Memory B cell (primary cell): ENCODE results near the gene REEP2.
A peak's percentile ranks its signal among the peaks of the same experiment; 100 is the strongest.

Experiments
- ATAC-seq: fragments of 150-1000 bp; cut with Tn5 transposase; 2 replicates; pipeline ENCODE4 v1.10.0; 2021; ENCODE audit warnings: low read depth, mild to moderate bottlenecking, moderate library complexity
- DNase-seq, 2 donors: peaks; one replicate each; pipeline ENCODE4 v3.0.0; 2022; ENCODE audit warnings: low spot score in 2 of 2
- H3K27ac Mint-ChIP-seq: one replicate; pipeline ENCODE4 v1.8.0; 2022; ENCODE audit warnings: mild to moderate bottlenecking, moderate library complexity, mixed read lengths
- H3K27me3 Mint-ChIP-seq: one replicate; pipeline ENCODE4 v1.8.0; 2022; ENCODE audit warnings: mixed read lengths
- H3K36me3 Mint-ChIP-seq: one replicate; pipeline ENCODE4 v1.8.0; 2022; ENCODE audit warnings: mild to moderate bottlenecking, mixed read lengths
- H3K4me1 Mint-ChIP-seq: one replicate; pipeline ENCODE4 v1.8.0; 2022; ENCODE audit warnings: mixed read lengths
- H3K4me3 Mint-ChIP-seq: one replicate; pipeline ENCODE4 v1.8.0; 2022; ENCODE audit warnings: mild to moderate bottlenecking, moderate library complexity, mixed read lengths
- H3K9me3 Mint-ChIP-seq: one replicate; pipeline ENCODE4 v1.8.0; 2022; ENCODE audit warnings: mixed read lengths

The REEP2 gene

GRCh38 chr5:138455232-138455930 lies 16.5 kb downstream of the REEP2 start:
- H3K4me1 Mint-ChIP-seq = peaks cover 12% of the 10 kb centered on the region
- no peaks in the 10 kb centered on the region for H3K36me3 Mint-ChIP-seq
- DNase-seq (no peak), ATAC-seq (no peak)
- no peaks in the 10 kb centered on the region for H3K9me3 Mint-ChIP-seq
- peaks cover 1% of the 10 kb centered on the region for H3K27me3 Mint-ChIP-seq
- no peak overlapping the region for H3K27ac Mint-ChIP-seq
- H3K4me3 Mint-ChIP-seq = no peak overlapping the region

GRCh38 chr5:138457531-138458275 lies 18.8 kb downstream of the REEP2 start:
- no peaks in the 10 kb centered on the region for H3K27me3 Mint-ChIP-seq
- no peaks in the 10 kb centered on the region for H3K36me3 Mint-ChIP-seq
- ATAC-seq = no peak
- no peaks in the 10 kb centered on the region for H3K9me3 Mint-ChIP-seq
- no peak overlapping the region for H3K4me3 Mint-ChIP-seq
- peaks cover 19% of the 10 kb centered on the region for H3K4me1 Mint-ChIP-seq
- DNase-seq = no peak
- H3K27ac Mint-ChIP-seq = no peak overlapping the region

GRCh38 chr5:138458384-138458783 lies 19.5 kb downstream of the REEP2 start:
- Mint-ChIP-seq H3K4me1 (peaks cover 19% of the 10 kb centered on the region), H3K9me3 (no peaks in the 10 kb centered on the region), H3K27ac (no peak overlapping the region), H3K36me3 (no peaks in the 10 kb centered on the region), H3K4me3 (no peak overlapping the region), H3K27me3 (no peaks in the 10 kb centered on the region)
- ATAC-seq (no peak), DNase-seq (no peak)

GRCh38 chr5:138458856-138459255 lies 20.0 kb downstream of the REEP2 start:
- Mint-ChIP-seq H3K9me3 (no peaks in the 10 kb centered on the region), H3K36me3 (no peaks in the 10 kb centered on the region), H3K4me3 (peak overlapping the region; percentile 55), H3K4me1 (peaks cover 19% of the 10 kb centered on the region), H3K27me3 (no peaks in the 10 kb centered on the region), H3K27ac (peak overlapping the region; percentile 93)
- ATAC-seq (no peak), DNase-seq (no peak)

GRCh38 chr5:138459311-138459933 lies 20.6 kb downstream of the REEP2 start:
- no peaks in the 10 kb centered on the region for H3K36me3 Mint-ChIP-seq
- H3K9me3 Mint-ChIP-seq = no peaks in the 10 kb centered on the region
- H3K27ac Mint-ChIP-seq = peak overlapping the region; percentile 93
- ATAC-seq (peak; percentile 50), DNase-seq (peak; percentile 45 to 47)
- peak overlapping the region; percentile 55 for H3K4me3 Mint-ChIP-seq
- H3K27me3 Mint-ChIP-seq = no peaks in the 10 kb centered on the region
- H3K4me1 Mint-ChIP-seq = peaks cover 19% of the 10 kb centered on the region

- H3K36me3 Mint-ChIP-seq = no peaks in the 10 kb centered on the region
- ATAC-seq (no peak), DNase-seq (no peak)
- no peak overlapping the region for H3K27ac Mint-ChIP-seq
- no peaks in the 10 kb centered on the region for H3K9me3 Mint-ChIP-seq
- no peak overlapping the region for H3K4me3 Mint-ChIP-seq
- H3K27me3 Mint-ChIP-seq = no peaks in the 10 kb centered on the region
- peaks cover 19% of the 10 kb centered on the region for H3K4me1 Mint-ChIP-seq
Measured at GRCh38 chr5:138460032-138460693, 21.3 kb downstream of the REEP2 start.

- H3K36me3 Mint-ChIP-seq = no peaks in the 10 kb centered on the region
- no peaks in the 10 kb centered on the region for H3K9me3 Mint-ChIP-seq
- H3K27me3 Mint-ChIP-seq = no peaks in the 10 kb centered on the region
- no peak overlapping the region for H3K4me3 Mint-ChIP-seq
- no peak overlapping the region for H3K27ac Mint-ChIP-seq
- ATAC-seq (no peak), DNase-seq (no peak)
- peaks cover 20% of the 10 kb centered on the region for H3K4me1 Mint-ChIP-seq
Measured at GRCh38 chr5:138461343-138462125, 22.7 kb downstream of the REEP2 start.

- Mint-ChIP-seq H3K4me1 (peaks cover 36% of the 10 kb centered on the region), H3K4me3 (peak overlapping the region; percentile 92), H3K9me3 (no peaks in the 10 kb centered on the region), H3K27ac (peak overlapping the region; percentile 94), H3K36me3 (peaks cover 17% of the 10 kb centered on the region), H3K27me3 (no peaks in the 10 kb centered on the region)
- ATAC-seq = no peak
- no peak for DNase-seq
Measured at GRCh38 chr5:138463419-138464007, 24.7 kb downstream of the REEP2 start.

- H3K4me3 Mint-ChIP-seq = peak overlapping the region; percentile 92
- H3K27me3 Mint-ChIP-seq = no peaks in the 10 kb centered on the region
- peak; percentile 93 to 94 for DNase-seq
- peak overlapping the region; percentile 94 for H3K27ac Mint-ChIP-seq
- ATAC-seq = peak; percentile 63
- peaks cover 34% of the 10 kb centered on the region for H3K4me1 Mint-ChIP-seq
- peaks cover 17% of the 10 kb centered on the region for H3K36me3 Mint-ChIP-seq
- H3K9me3 Mint-ChIP-seq = no peaks in the 10 kb centered on the region
Measured at GRCh38 chr5:138464008-138464387, 25.1 kb downstream of the REEP2 start.

GRCh38 chr5:138464388-138465260 lies 25.8 kb downstream of the REEP2 start:
- H3K4me1 Mint-ChIP-seq = peaks cover 30% of the 10 kb centered on the region
- ATAC-seq = peak; percentile 67
- H3K27ac Mint-ChIP-seq = peak overlapping the region; percentile 94
- peak; percentile 98 to 99 for DNase-seq
- peaks cover 17% of the 10 kb centered on the region for H3K36me3 Mint-ChIP-seq
- no peaks in the 10 kb centered on the region for H3K27me3 Mint-ChIP-seq
- no peaks in the 10 kb centered on the region for H3K9me3 Mint-ChIP-seq
- H3K4me3 Mint-ChIP-seq = peak overlapping the region; percentile 92

GRCh38 chr5:138465261-138466124 lies 26.6 kb downstream of the REEP2 start, which contains the start of gene EGR1:
Gene EGR1 (plus strand): TSS chr5:138465479. CDS start chr5:138465762, 283 bp downstream.
- DNase-seq (peak; percentile 65), ATAC-seq (peak; percentile 57)
- Mint-ChIP-seq H3K27ac (peak within 1 kb of the TSS; percentile 94), H3K27me3 (no peaks in the 10 kb centered on the region), H3K4me3 (peak within 1 kb of the TSS; percentile 92), H3K36me3 (peaks cover 17% of the 10 kb centered on the region), H3K4me1 (peaks cover 27% of the 10 kb centered on the region), H3K9me3 (no peaks in the 10 kb centered on the region)
